Gastrocnemius medialis (tissue), 4 donors: ENCODE results near the gene HOXC11.

ENCODE experiments used
- POLR2A ChIP-seq, 2 donors: fragments of 450-650 bp; IDR thresholded peaks; one replicate each; pipeline ENCODE4 v1.6.1; 2017; ENCODE audit warnings: antibody characterized with exemption in 2 of 2, mild to moderate bottlenecking in 2 of 2, moderate library complexity in 2 of 2
- TF ChIP-seq, protein P1 (sequence below), 5 experiments: fragments of 450-650 bp in 3 of 5; fragments of 200-600 bp in 2 of 5; sonication (generic) in 2 of 5; IDR thresholded peaks in 4 of 5; conservative IDR thresholded peaks in 1 of 5; 1 replicate in 4 of 5; 2 replicates in 1 of 5; pipeline ENCODE4 v1.5.1; 2016 to 2019; ENCODE audit warnings: antibody characterized with exemption in 5 of 5, mild to moderate bottlenecking in 3 of 5, moderate library complexity in 3 of 5

DNA sequence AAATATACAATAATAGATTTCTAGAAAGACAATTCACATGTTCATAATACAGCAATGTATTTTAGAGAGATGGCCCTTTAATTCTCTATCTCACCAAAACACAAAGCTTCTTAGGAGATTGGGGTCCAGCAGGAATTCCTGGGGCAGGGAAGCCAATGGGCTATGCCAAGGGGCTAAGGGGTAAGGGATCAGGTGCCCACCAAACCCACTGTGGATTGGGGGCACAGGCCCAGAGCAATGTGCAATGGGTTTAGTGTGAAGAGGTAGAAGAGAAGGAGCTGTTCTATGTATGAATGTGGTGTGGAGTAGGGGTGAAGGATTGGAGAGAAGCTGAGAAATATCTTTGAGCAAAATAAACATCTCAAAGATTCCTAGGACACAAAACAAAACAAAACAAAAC, 31.7 kb upstream of the HOXC11 start:
- TF ChIP-seq POLR2A (IDR thresholded peaks at IDR 0.05), result no peak
- TF ChIP-seq, protein P1, sequence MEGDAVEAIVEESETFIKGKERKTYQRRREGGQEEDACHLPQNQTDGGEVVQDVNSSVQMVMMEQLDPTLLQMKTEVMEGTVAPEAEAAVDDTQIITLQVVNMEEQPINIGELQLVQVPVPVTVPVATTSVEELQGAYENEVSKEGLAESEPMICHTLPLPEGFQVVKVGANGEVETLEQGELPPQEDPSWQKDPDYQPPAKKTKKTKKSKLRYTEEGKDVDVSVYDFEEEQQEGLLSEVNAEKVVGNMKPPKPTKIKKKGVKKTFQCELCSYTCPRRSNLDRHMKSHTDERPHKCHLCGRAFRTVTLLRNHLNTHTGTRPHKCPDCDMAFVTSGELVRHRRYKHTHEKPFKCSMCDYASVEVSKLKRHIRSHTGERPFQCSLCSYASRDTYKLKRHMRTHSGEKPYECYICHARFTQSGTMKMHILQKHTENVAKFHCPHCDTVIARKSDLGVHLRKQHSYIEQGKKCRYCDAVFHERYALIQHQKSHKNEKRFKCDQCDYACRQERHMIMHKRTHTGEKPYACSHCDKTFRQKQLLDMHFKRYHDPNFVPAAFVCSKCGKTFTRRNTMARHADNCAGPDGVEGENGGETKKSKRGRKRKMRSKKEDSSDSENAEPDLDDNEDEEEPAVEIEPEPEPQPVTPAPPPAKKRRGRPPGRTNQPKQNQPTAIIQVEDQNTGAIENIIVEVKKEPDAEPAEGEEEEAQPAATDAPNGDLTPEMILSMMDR (IDR thresholded peaks at IDR 0.05 in 4 of 5, conservative IDR thresholded peaks at IDR 0.05 in 1 of 5), result no peak
